Common myeloid progenitor, CD34-positive (primary cell): ENCODE measurements around the gene DCAF7.

ENCODE experiments used
- CTCF ChIA-PET: fragments of 350-600 bp; sonication (Branson Sonifier 250); formaldehyde crosslinking; loops from one replicate; lab custom pipeline; 2021; ENCODE audit warnings: antibody characterized with exemption; lab: Charles Lee
- POLR2A ChIA-PET: fragments of 350-600 bp; sonication (Branson Sonifier 250); formaldehyde crosslinking; loops from one replicate; lab custom pipeline; 2021; ENCODE audit warnings: antibody characterized with exemption; lab: Charles Lee
- DNase-seq, 3 donors: peaks; one replicate each; pipeline versions ENCODE4 v3.0.0 to v3.0.0-alpha.2; 2013
- H3K27ac ChIP-seq, 2 experiments: 1 replicate in 1 of 2; 2 replicates in 1 of 2; pipeline ENCODE4 v1.7.0; 2013; ENCODE audit warnings: inconsistent platforms in 2 of 2, low read length in 2 of 2, mild to moderate bottlenecking in 2 of 2, low read depth in 1 of 2, moderate library complexity in 1 of 2; ENCODE audit not compliant: severe bottlenecking in 2 of 2, insufficient read depth in 1 of 2, poor library complexity in 1 of 2
- H3K27me3 ChIP-seq, 5 experiments: replicated peaks in 2 of 5; 1 replicate in 3 of 5; 2 replicates in 2 of 5; pipeline versions ENCODE4 v1.6.1 to v1.7.0; 2013; ENCODE audit warnings: low read length in 4 of 5, mild to moderate bottlenecking in 2 of 5, moderate library complexity in 2 of 5, inconsistent platforms in 1 of 5; ENCODE audit not compliant: insufficient read depth in 5 of 5, control insufficient read depth in 4 of 5
- H3K36me3 ChIP-seq, 4 experiments: 1 replicate in 2 of 4; 2 replicates in 2 of 4; pipeline versions ENCODE4 v1.6.1 to v1.7.0; 2013; ENCODE audit warnings: low read length in 3 of 4, control low read depth in 1 of 4, mild to moderate bottlenecking in 1 of 4; ENCODE audit not compliant: control insufficient read depth in 4 of 4, insufficient read depth in 4 of 4
- H3K4me1 ChIP-seq, 4 experiments: 1 replicate in 3 of 4; 2 replicates in 1 of 4; pipeline versions ENCODE4 v1.6.1 to v1.7.1; 2013; ENCODE audit warnings: low read length in 3 of 4, mild to moderate bottlenecking in 3 of 4, control low read depth in 1 of 4, inconsistent platforms in 1 of 4, moderate library complexity in 1 of 4; ENCODE audit not compliant: control insufficient read depth in 4 of 4, insufficient read depth in 4 of 4; ENCODE audit errors: control extremely low read depth in 1 of 4
- H3K4me3 ChIP-seq, 7 experiments: 1 replicate in 4 of 7; 2 replicates in 3 of 7; pipeline versions ENCODE4 v1.5.1 to v1.7.0; 2013; ENCODE audit warnings: mild to moderate bottlenecking in 7 of 7, low read length in 6 of 7, moderate library complexity in 6 of 7, inconsistent platforms in 2 of 7, low read depth in 2 of 7, control low read depth in 1 of 7; ENCODE audit not compliant: insufficient read depth in 4 of 7, control insufficient read depth in 1 of 7; ENCODE audit errors: extremely low read depth in 1 of 7
- H3K9me3 ChIP-seq, 5 experiments: 1 replicate in 4 of 5; 2 replicates in 1 of 5; pipeline versions ENCODE4 v1.6.1 to v1.7.1; 2013; ENCODE audit warnings: low read length in 4 of 5, mild to moderate bottlenecking in 2 of 5, inconsistent platforms in 1 of 5, low read depth in 1 of 5, moderate library complexity in 1 of 5; ENCODE audit not compliant: control insufficient read depth in 4 of 5, insufficient read depth in 2 of 5; ENCODE audit errors: control extremely low read depth in 1 of 5
- WGBS: methylation state at CpG from one replicate; pipeline ENCODE4 v1.1.5; 2013; ENCODE audit not compliant: insufficient coverage; 5-methylcytosine and 5-hydroxymethylcytosine counted together

DCAF7 gene

DNA sequence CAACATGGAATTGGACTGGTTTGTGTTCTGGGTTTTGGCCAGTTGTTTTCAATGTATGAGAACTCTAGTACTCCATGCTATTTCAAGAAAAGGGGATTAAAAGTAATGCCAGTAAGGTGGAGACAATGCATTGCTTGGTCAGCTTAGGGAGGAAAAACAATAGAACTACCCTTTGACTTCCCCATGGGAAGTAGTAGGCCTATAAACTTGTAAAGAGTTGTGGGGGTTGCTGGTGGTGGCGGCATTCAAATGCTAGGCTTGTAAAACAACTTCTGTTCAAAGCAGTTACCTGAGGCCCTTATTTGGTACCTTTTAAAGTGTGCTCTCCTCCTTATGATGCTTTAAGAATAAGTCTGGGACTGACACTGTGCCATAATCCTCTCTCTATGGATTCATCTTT is 81.3 kb downstream of the DCAF7 start:
- ChIA-PET CTCF (no interaction called here), POLR2A (no interaction called here)
- no peak overlapping the region for H3K27ac ChIP-seq
- H3K36me3 ChIP-seq: peaks cover 8 to 28% (median 12%) of the 10 kb centered on the region in 4 experiments
- no peaks in the 10 kb centered on the region for H3K9me3 ChIP-seq
- WGBS: no CpG with 5 or more reads among the region's 1 CpG
- DNase-seq: no peak
- H3K4me1 ChIP-seq: peaks cover 19 to 41% (median 28%) of the 10 kb centered on the region in 4 experiments
- H3K4me3 ChIP-seq: no peak overlapping the region
- no peaks in the 10 kb centered on the region for H3K27me3 ChIP-seq

DNA sequence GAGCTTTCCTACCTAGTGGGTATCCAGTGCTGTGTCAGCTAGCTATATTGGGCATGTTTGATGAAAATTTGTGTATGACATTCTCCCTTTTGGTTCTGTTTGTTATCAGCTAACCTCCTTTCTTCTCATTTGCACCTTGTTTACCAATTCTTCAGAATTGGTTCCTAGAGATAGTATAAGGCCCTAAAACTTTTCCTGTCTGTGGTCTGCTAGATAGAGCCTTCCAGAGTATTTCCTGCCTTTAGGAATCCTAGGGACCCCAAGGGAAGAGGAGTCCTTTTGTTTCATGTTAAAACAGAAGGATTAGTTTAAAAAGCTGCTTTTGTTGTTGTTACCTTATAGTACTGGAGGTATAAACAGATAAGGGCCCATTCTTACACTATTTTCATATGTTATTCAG is 83.5 kb downstream of the DCAF7 start:
- peak overlapping the region; percentile 36 to 69 for H3K27ac ChIP-seq
- H3K9me3 ChIP-seq: no peaks in the 10 kb centered on the region
- no peaks in the 10 kb centered on the region for H3K27me3 ChIP-seq
- H3K4me1 ChIP-seq: peaks cover 16 to 34% (median 23%) of the 10 kb centered on the region in 4 experiments
- peak overlapping the region in 2 of 7 experiments; percentile 33 to 51 for H3K4me3 ChIP-seq
- CTCF ChIA-PET: interaction anchor here (0.8 to 1.6 kb wide), 3 partner anchors 11 to 60 kb away, joined by 3 to 8 read pairs (median 4); no protein-coding TSS in a partner anchor
- peaks cover 10 to 43% (median 26%) of the 10 kb centered on the region in 4 experiments for H3K36me3 ChIP-seq
- POLR2A ChIA-PET: interaction anchor here (0.6 to 1.3 kb wide), 4 partner anchors 32 to 981 kb away, joined by 3 to 6 read pairs (median 4); no protein-coding TSS in a partner anchor
- DNase-seq: no peak

DNA sequence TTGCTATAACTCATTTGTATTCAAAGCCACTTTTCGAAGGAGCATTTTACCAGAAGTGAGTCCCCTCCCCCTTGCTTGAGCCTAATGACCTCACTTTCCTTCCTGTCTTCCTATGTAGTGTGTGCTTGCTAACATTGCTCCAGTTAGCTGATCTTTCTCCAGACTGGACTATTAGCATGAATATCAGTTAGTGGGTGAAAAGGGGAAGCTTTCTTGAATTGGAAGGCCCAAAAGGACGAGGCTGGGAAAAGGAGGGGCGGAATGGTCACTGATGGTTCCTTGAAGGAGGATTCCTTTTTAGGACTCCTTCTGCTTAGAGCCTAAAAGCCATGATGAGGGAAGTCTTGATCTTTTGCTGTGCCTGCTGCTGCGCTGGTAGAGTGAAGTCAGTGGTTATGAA is 83.9 kb downstream of the DCAF7 start:
- Histone ChIP-seq H3K4me1 (peaks cover 16 to 32% (median 22%) of the 10 kb centered on the region in 4 experiments), H3K36me3 (peaks cover 10 to 47% (median 27%) of the 10 kb centered on the region in 4 experiments), H3K4me3 (peak overlapping the region in 2 of 7 experiments; percentile 33 to 51), H3K27ac (peak overlapping the region; percentile 36 to 69), H3K27me3 (no peaks in the 10 kb centered on the region), H3K9me3 (no peaks in the 10 kb centered on the region)
- WGBS: 39% methylated on average over 4 of the region's 4 CpGs
- peak in 2 of 3 donors; percentile 52 to 53 for DNase-seq
- ChIA-PET POLR2A (interaction anchor here (0.5 to 1.3 kb wide), 4 partner anchors 32 to 982 kb away, joined by 3 to 6 read pairs (median 4); no protein-coding TSS in a partner anchor), CTCF (interaction anchor here (0.8 to 1.6 kb wide), 4 partner anchors 11 to 60 kb away, joined by 3 to 8 read pairs (median 4); no protein-coding TSS in a partner anchor)

DNA sequence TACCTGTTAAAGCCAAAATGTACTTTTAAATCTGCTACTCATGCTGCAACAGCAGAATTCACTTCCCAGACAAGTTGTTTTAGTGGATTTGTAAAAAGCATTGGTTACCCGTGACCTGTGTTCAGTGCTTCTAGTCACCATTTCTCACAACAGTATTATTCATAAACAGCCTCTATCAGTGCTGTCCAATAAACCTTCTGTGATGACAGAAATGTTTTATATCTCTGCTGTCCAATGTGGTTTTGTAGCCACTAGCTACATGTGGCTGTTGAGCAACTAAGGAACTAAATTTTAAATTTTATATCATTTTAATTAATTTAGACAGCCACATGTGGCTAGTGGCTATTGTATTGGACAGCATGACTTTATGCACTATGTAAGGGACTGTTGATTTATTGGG is 84.5 kb downstream of the DCAF7 start:
- peak overlapping the region in 1 of 2 experiments; percentile 69 for H3K27ac ChIP-seq
- no CpG with 5 or more reads among the region's 1 CpG for WGBS
- H3K36me3 ChIP-seq: peaks cover 10 to 49% (median 27%) of the 10 kb centered on the region in 4 experiments
- H3K27me3 ChIP-seq: no peaks in the 10 kb centered on the region
- peaks cover 16 to 29% (median 21%) of the 10 kb centered on the region in 4 experiments for H3K4me1 ChIP-seq
- no peak overlapping the region for H3K4me3 ChIP-seq
- peak in 1 of 3 donors; percentile 15 for DNase-seq
- no peaks in the 10 kb centered on the region for H3K9me3 ChIP-seq
- ChIA-PET CTCF (interaction anchor here (1.2 to 1.8 kb wide), 3 partner anchors 10 to 26 kb away, joined by 3 to 5 read pairs (median 4); no protein-coding TSS in a partner anchor), POLR2A (interaction anchor here (1.3 kb wide), 1 partner anchor 60 kb away, joined by 3 read pairs; no protein-coding TSS in a partner anchor)

DNA sequence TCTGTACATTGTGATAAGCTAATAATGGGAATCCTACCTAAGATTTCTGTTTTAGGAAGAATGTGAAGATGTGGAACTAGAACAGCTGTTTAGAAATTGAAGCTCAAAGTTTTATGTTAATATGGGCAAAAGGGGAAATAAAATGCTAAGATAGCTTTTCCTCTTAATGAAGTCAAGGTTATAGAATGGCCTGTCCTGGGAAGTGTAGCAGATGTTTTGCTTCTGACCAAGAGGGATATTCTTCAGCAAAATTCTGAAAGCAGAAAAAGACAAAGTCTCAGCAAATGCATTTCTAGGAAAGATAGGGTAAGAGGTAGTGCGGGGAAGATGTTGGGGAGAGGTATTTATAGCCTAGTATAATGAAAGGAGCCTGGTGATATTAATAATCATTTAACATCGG is 85.0 kb downstream of the DCAF7 start:
- H3K27me3 ChIP-seq: no peaks in the 10 kb centered on the region
- peaks cover 10 to 49% (median 27%) of the 10 kb centered on the region in 4 experiments for H3K36me3 ChIP-seq
- POLR2A ChIA-PET: no interaction called here
- no CpG with 5 or more reads among the region's 2 CpGs for WGBS
- CTCF ChIA-PET: interaction anchor here (0.9 to 1.8 kb wide), 6 partner anchors 10 to 209 kb away, joined by 3 to 5 read pairs (median 3); no protein-coding TSS in a partner anchor
- H3K27ac ChIP-seq: no peak overlapping the region
- DNase-seq: no peak
- peaks cover 16 to 31% (median 21%) of the 10 kb centered on the region in 4 experiments for H3K4me1 ChIP-seq
- H3K9me3 ChIP-seq: no peaks in the 10 kb centered on the region
- H3K4me3 ChIP-seq: no peak overlapping the region

DNA sequence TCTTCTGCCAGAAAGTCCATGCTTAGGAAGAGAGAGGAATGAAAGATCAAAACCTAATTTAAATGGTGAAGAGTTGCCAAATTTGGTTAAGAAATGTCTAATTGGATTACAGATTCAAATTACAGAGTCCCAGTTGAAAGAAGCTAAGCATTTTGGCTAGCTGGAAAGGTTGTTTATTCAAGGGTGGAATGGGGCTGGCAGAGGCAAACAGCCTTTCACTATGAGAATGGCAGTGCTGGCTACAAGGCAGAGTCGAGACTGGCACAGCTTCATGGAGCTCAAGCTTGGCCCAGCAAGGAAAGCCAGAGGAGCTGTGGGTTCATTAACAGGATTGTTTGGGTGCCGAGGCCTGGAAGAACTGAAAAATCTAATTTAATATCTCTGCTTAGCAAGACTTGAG is 85.5 kb downstream of the DCAF7 start:
- CTCF ChIA-PET: interaction anchor here (0.7 to 1.8 kb wide), 6 partner anchors 9 to 210 kb away, joined by 3 to 5 read pairs (median 3); no protein-coding TSS in a partner anchor
- Histone ChIP-seq H3K36me3 (peaks cover 12 to 51% (median 27%) of the 10 kb centered on the region in 4 experiments), H3K4me1 (peaks cover 14 to 34% (median 21%) of the 10 kb centered on the region in 4 experiments), H3K27me3 (no peaks in the 10 kb centered on the region), H3K4me3 (no peak overlapping the region), H3K27ac (no peak overlapping the region), H3K9me3 (no peaks in the 10 kb centered on the region)
- 100% methylated on average over 1 of the region's 2 CpGs for WGBS
- POLR2A ChIA-PET: no interaction called here
- DNase-seq: no peak

DNA sequence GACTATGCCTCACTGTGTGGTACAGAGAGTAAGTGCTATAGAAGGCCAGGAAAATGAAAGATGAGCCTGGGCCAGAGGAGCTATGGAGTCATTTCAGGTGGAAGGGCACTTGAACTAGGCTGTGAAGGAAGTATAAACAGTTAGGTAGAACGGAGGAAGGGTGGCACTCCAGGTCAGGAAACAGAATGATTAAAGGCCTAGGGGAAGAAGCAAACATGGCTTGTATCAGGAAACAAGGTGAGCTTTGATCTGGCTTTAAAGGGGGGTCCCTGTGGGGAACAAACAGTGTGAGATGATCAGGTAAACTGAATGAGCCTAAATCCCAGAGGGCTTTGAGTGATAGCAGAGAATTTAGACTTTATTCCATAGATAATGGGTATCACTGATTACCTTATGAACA is 88.8 kb downstream of the DCAF7 start:
- DNase-seq: no peak
- no peaks in the 10 kb centered on the region for H3K9me3 ChIP-seq
- no peak overlapping the region for H3K27ac ChIP-seq
- WGBS: 75% methylated on average over 1 of the region's 1 CpG
- H3K4me3 ChIP-seq: no peak overlapping the region
- ChIA-PET POLR2A (interaction anchor here (1.4 kb wide), 1 partner anchor 9 kb away, joined by 3 read pairs; no protein-coding TSS in a partner anchor), CTCF (interaction anchor here (1.0 to 3.3 kb wide), 2 partner anchors 9 to 15 kb away, joined by 3 to 10 read pairs; no protein-coding TSS in a partner anchor)
- H3K27me3 ChIP-seq: no peaks in the 10 kb centered on the region
- peaks cover 14 to 39% (median 17%) of the 10 kb centered on the region in 4 experiments for H3K4me1 ChIP-seq
- peaks cover 12 to 48% (median 25%) of the 10 kb centered on the region in 4 experiments for H3K36me3 ChIP-seq
